Activated CD4-positive, alpha-beta T cell treated with anti-CD3 and anti-CD28 coated beads, Interleukin-2, amount 50 U/mL, for 24 hours (primary cell): ENCODE results near the gene KAZALD1.

ENCODE experiments used
- DNase-seq, 2 donors: peaks; one replicate each; pipeline ENCODE4 v3.0.0-alpha.2; 2020; ENCODE audit warnings: low read depth in 1 of 2, low spot score in 1 of 2

The KAZALD1 gene

GRCh38 chr10:101066896-101067355 lies 5.1 kb downstream of the KAZALD1 start:
- no peak for DNase-seq

DNA sequence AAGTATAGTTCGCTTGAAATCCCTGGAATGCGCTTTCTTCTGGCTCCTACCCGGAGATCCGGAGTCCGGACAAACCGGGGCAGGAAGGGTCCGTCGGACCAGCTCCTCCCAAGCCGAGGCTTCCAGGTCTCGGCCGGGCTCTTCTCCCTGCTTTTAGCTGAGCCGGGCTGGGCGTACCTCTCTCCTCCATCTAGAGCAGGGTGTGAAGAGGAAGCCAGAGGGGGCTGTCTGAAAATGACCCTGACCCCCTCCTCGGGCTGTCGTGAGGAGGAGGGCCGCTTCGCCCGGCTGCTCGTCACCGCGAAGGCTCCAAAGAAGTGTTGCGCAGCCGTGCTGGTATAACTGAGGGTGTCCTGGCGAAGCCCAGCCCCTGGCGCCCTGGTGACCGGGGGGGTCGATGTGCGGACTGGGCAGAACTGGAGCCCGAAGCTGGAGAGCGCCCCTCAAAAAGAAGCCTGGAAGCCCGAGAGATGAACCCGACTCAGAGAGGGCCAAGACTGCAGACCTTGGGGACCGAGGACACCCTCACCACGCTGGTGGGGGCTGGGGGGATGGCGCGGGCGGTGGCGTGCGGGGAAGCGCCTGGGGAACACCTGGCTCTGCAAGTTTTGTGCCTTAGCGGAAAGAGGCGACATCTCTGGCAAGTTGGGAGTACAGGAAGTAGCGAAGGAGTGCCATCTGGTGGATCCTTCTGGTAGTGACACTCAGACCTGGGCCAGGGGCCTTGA lies 5.7 kb downstream of the KAZALD1 start:
- peak; percentile 56 to 74 for DNase-seq

- no peak for DNase-seq
These were observed 7.7 kb downstream of the KAZALD1 start for GRCh38 chr10:101069441-101069840.

DNA sequence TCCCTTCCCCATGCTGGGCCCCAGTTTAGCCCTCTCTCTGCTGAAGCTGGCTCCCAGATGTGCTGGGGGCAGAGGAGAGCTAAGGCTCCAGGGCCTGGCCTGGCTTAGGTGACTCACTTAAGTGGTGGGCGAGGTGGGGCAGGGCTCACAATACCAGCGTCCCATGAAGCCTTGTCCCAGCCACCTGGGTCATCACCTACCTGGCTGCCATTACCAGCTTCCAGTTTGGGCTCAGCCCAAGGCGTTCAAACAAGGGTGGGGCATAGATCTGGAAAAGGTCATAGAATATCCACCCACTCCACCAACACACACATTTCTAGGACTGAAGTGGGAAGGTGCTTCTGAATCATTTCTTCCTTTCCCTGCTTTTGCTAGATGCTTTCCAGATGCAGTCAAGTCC lies 8.3 kb downstream of the KAZALD1 start:
- no peak for DNase-seq

DNA sequence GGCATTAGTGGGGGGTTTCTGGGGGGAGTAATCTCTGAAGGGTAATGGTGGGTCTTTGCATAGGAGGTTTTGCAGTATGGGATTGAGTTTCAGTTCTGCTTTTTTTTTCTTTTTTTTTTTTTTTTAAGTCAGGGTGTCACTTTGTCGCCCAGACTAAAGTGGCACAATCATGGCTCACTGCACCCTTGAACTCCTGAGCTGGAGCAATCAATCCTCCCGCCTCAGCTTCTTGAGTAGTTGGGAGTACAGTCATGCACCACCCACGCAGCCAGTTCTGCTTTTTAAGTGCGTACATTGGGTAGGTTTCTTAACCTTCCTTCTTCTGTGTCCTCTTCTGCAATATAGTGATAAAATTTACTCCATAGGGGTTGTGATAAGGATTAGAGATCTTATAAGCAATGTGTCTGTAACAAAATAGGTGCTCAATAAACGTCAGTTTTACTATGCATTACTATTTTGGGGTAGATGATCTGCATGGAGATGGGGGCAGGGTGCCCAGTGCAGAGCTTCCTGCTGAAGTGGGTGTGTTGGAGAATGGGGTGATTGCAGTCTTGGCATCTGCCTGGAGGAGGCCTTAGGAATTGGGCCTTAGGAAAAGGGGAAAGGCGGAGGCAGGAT lies 9.6 kb downstream of the KAZALD1 start:
- DNase-seq: no peak

GRCh38 chr10:101071885-101072433 lies 10.2 kb downstream of the KAZALD1 start:
- DNase-seq: no peak

DNA sequence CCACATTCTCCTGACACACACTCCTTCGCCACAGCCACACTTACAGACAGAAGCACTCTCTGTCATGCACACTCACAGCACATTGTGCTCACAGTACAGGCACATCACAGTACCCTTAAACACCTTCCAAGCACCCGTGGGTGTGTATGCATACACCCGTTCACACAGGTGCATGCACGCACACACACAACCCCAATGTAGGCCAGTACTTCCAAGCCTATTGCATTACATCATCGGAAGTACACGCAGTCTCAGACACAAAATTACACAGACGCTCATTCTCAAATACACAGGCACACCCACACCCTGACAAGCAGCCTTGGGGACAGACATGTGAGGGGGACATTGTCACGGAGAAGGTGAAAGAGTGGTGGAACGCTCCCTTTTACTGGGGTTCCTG lies 11.1 kb downstream of the KAZALD1 start:
- no peak for DNase-seq

- no peak for DNase-seq
These were observed 11.8 kb downstream of the KAZALD1 start for GRCh38 chr10:101073631-101074030.

GRCh38 chr10:101075775-101076174 lies 14.0 kb downstream of the KAZALD1 start:
- DNase-seq: no peak

DNA sequence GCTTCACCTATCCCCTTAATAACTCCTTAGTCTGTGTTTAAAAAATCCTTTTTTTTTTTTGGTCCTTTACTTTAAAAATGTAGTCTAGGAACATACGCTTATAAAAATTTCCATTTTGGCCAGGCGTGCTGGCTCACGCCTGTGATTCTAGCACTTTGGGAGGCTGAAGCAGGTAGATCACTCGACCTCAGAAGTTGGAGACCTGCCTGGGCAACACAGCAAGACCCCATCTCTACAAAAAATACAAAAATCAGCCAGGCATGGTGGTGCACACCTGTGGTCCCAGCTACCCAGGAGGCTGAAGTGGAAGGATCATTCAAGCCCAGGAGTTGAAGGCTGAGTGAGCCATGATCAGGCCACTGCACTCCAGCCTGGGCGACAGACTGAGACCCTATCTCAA lies 14.8 kb downstream of the KAZALD1 start:
- DNase-seq: no peak

- DNase-seq: no peak
These were observed 18.1 kb downstream of the KAZALD1 start for GRCh38 chr10:101079874-101080273.

DNA sequence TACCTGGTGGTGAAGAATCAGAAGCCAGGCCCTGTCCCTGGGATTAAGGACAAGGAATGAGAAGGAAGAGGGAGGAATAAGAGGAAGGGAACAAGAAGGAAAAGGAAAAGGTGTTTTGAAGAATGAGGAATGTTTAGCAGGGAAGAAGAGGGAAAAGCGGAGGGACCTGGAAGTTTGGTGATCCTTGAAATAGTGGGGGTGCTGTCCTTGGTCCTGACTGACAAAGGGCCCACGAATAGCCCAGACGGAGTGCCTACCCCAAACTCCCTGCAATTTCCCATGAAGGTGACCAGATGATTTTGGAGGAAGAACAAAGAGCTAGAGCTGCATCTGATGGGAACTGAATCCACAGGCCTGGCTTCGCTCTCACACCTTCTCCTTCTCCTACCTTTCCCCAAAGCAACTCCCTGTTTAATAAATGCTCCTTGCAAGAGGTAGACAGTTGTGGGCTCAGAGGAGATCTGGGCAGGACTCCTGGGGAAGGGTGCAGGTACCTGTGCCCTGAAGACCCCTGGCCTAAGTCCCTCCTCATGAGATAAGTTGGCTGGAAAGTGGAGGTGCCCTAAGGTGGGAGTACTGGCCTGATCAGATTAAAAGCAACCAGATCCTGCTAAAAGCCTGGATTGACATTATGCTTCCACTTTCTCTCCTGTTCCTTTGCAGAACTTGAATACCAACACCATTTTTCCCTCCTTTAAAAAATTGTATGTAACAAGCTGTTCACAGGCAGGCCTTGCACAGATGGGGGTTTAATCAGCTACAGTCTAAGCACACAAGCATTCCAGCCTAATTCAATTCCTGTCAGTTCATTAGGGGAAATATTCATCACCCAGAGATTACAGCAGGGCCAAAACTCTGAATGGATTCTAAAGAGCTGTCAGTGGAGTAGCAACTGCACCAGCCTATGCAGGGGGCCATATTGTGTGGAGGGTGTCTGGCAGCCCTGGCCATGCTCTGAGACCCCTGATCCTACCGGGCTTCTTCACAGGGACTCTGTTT lies 19.4 kb downstream of the KAZALD1 start:
- DNase-seq: no peak

DNA sequence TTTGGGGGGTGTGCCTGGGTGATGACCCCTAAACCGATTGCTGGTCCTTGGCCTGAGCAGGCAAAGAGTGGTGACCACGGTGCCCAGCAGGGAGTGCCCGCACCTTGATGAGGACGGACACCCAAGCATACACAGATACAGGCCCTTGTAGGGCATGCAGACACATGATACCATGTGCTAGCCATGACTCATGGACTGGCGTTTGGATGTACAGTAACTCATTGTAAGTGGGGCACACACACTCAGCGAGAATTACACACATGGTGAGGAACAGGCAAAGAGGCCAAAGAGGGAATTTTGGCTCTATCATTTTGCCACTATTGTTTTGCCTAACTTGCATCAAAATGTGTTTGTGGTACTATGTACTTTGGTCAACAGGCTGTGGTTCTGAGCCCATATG lies 24.1 kb downstream of the KAZALD1 start:
- no peak for DNase-seq

- DNase-seq: no peak
These were observed 25.6 kb downstream of the KAZALD1 start for GRCh38 chr10:101087376-101087775.

GRCh38 chr10:101087965-101088364 lies 26.2 kb downstream of the KAZALD1 start:
- no peak for DNase-seq

GRCh38 chr10:101089520-101090299 lies 27.9 kb downstream of the KAZALD1 start:
- no peak for DNase-seq

- no peak for DNase-seq
These were observed 28.8 kb downstream of the KAZALD1 start for GRCh38 chr10:101090597-101090996.

GRCh38 chr10:101091546-101092290 lies 29.9 kb downstream of the KAZALD1 start:
- no peak for DNase-seq

GRCh38 chr10:101092881-101093354 lies 31.1 kb downstream of the KAZALD1 start:
- no peak for DNase-seq
